ENCODE measurements around the gene TCF15. TPM values are rescaled to one million over a fixed set of nuclear protein-coding genes. Genes with fewer than 3 reads are reported as not detected.

Gene TCF15
- total and polyA plus RNA-seq, 9 donors, result 0.15 to 0.75 (median 0.30) TPM; not detected in 2

DNA sequence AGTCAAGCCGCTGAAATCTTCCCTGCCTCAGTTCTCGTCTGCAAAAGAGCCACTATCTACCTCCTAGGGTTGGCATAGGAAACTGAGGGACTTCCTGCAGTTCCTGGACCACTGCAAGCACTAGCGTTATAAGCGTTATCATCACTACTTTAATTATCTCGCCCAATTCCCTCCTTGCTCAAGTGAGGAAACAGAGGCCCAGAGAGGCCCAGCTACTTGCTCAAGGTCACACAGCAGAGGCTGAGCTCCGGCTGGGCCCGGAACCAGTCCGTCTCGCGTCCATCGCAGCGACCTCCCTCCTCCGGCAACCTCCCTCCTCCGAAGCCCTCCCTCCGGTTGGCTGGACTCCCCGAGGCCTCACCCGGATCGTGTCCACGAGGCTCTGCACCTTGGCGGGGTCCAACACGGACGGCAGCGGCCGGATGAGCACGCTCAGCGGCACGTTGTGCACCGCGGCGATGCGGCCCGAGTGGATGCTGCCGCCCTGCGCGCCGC, 42.6 kb upstream of the TCF15 start:
- intact Hi-C loops (cut with DNase I), result no loop called here

DNA sequence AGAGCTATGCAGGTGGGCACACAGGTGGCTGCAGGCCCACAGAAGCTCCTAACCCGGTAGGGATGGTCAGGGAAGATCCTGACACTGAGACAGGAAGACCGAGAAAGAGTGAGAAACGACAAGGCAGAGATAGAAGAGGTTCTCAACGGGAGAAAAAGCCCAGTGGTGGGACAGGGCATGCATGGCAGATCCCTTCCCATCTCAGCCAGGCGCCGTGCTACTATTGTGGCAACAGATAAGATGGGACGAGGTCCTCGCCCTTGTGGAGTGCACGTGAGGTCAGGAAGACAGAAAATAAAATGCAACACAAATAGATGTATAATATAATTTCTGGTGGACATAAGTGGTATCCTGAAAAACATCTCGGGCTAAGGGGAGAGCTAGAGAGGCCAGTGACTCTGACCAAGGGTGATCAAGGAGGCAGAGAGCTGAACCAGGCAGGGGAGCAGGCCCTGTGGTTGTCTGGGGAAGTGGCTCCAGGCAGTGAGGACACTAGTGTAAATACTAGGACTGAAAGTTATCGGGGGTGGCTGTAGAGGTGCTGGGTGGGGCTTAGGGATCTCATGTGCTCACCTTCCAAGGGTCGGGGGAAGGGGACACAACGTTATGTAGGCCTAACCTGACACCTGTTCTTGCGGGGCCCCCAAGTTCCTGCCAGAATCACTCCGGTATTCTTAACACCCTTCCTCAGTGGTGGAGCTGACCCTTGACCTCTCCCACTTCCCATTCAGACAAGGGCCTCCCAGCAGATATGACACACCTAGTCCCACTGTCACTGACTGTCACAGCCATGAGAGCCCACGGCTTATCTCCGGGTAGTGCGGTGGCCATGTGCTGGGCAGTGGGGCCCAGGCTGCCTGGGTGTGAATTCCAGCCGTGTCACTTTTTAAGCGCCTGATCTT, 41.9 kb upstream of the TCF15 start:
- Histone ChIP-seq H3K9me3 (no peaks in the 10 kb centered on the region), H3K4me3 (peak overlapping the region; percentile 56), H3K4me1 (ENCODE audit: insufficient read depth) (peaks cover 4% of the 10 kb centered on the region), H3K36me3 (no peaks in the 10 kb centered on the region), H3K27me3 (no peaks in the 10 kb centered on the region), H3K27ac (peak overlapping the region in 1 of 2 donors; percentile 88)
- peak in 1 of 5 donors; percentile 36 for DNase-seq
- 47 to 55% (median 48%) methylated on average over 20 of the region's 20 CpGs for WGBS, 3 donors
- no peak for TF ChIP-seq EP300 (IDR thresholded peaks at IDR 0.05)
- intact Hi-C loops (cut with DNase I), result no loop called here

More for the DNA sequence above, 42.6 kb upstream of the TCF15 start:
- Histone ChIP-seq H3K36me3 (no peaks in the 10 kb centered on the region), H3K27ac (peak overlapping the region; percentile 80 to 88), H3K4me3 (peak overlapping the region; percentile 56), H3K27me3 (no peaks in the 10 kb centered on the region), H3K4me1 (ENCODE audit: insufficient read depth) (peaks cover 4% of the 10 kb centered on the region), H3K9me3 (no peaks in the 10 kb centered on the region)
- 1 to 2% (median 1%) methylated on average over 19 to 36 of the region's 36 CpGs for WGBS, 3 donors
- TF ChIP-seq EP300 (IDR thresholded peaks at IDR 0.05) (no peak), POLR2A (IDR thresholded peaks at IDR 0.05) (no peak)
- TF ChIP-seq, protein P1, sequence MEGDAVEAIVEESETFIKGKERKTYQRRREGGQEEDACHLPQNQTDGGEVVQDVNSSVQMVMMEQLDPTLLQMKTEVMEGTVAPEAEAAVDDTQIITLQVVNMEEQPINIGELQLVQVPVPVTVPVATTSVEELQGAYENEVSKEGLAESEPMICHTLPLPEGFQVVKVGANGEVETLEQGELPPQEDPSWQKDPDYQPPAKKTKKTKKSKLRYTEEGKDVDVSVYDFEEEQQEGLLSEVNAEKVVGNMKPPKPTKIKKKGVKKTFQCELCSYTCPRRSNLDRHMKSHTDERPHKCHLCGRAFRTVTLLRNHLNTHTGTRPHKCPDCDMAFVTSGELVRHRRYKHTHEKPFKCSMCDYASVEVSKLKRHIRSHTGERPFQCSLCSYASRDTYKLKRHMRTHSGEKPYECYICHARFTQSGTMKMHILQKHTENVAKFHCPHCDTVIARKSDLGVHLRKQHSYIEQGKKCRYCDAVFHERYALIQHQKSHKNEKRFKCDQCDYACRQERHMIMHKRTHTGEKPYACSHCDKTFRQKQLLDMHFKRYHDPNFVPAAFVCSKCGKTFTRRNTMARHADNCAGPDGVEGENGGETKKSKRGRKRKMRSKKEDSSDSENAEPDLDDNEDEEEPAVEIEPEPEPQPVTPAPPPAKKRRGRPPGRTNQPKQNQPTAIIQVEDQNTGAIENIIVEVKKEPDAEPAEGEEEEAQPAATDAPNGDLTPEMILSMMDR (IDR thresholded peaks at IDR 0.05), result no peak
- peak in 3 of 5 donors; percentile 50 to 68 (median 60) for DNase-seq

DNA sequence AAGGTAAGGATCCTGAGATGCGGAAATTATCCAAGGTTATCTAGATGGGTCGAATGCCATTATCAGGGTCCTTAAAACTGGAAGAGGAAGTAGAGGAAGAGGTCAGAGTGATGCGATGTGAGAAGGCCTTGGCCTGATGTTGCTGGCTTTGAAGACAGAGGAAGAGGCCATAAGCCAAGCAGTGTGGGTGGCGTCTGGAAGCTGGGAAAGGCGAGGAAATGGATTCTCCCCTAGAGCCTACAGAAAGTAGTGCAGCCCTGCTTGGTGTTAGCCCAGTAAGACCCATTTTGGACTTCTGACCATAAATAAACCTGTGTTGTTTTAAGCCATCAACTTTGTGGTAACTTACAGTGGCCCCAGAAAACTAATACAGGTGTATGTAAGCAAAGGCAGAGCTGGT, 40.8 kb upstream of the TCF15 start:
- Histone ChIP-seq H3K27ac (no peak overlapping the region), H3K27me3 (no peaks in the 10 kb centered on the region), H3K36me3 (no peaks in the 10 kb centered on the region), H3K4me3 (no peak overlapping the region), H3K9me3 (no peaks in the 10 kb centered on the region), H3K4me1 (ENCODE audit: insufficient read depth) (peaks cover 4% of the 10 kb centered on the region)
- WGBS, 3 donors, result 74 to 82% (median 78%) methylated on average over 5 of the region's 5 CpGs
- intact Hi-C loops (cut with DNase I), result no loop called here
- TF ChIP-seq, protein P1 (IDR thresholded peaks at IDR 0.05), result no peak
- TF ChIP-seq EP300 (IDR thresholded peaks at IDR 0.05) (no peak), POLR2A (IDR thresholded peaks at IDR 0.05) (no peak)
- no peak for DNase-seq

DNA sequence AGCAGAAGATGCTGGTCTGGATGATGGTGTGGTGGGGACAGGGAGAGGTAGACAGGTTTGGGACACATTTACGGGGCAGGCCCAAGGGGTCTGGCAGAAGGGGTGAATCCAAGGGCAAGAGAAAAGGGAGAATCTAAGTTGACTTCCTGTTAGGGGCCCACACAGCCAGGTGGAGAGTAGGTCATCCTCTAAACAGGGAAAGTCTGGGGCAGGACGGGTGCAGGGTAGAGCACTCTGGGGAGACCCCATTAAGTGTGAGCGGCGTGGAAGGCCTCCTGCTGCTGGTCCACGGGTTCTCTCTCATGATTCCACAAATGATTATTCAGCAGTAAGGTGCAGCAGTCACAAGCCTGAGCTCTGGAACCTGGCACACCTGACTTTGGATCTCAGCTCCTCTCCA, 40.2 kb upstream of the TCF15 start:
- Histone ChIP-seq H3K27me3 (no peaks in the 10 kb centered on the region), H3K4me3 (no peak overlapping the region), H3K9me3 (no peaks in the 10 kb centered on the region), H3K4me1 (ENCODE audit: insufficient read depth) (peaks cover 4% of the 10 kb centered on the region), H3K27ac (no peak overlapping the region), H3K36me3 (no peaks in the 10 kb centered on the region)
- intact Hi-C loops (cut with DNase I), result no loop called here
- 84 to 91% (median 85%) methylated on average over 5 of the region's 5 CpGs for WGBS, 3 donors
- TF ChIP-seq EP300 (IDR thresholded peaks at IDR 0.05), result no peak
- no peak for TF ChIP-seq POLR2A (IDR thresholded peaks at IDR 0.05)
- TF ChIP-seq, protein P1 (IDR thresholded peaks at IDR 0.05), result no peak
- DNase-seq, result no peak

All from ovary (tissue), 9 donors.